Natural killer cell (primary cell): ENCODE data around the gene CHST4. TPM values are rescaled to one million over a fixed set of nuclear protein-coding genes. Genes with fewer than 3 reads are reported as not detected.

Experiments used
- ATAC-seq, 3 donors: fragments of 150-1000 bp in 2 of 3; fragments of 200-7000 bp in 1 of 3; cut with Tn5 transposase; 1 replicate in 1 of 3; 2 replicates in 2 of 3; pipeline ENCODE4 v1.10.0; 2021; ENCODE audit warnings: mild to moderate bottlenecking in 2 of 3, moderate library complexity in 2 of 3
- DNase-seq, 2 donors: peaks; one replicate each; pipeline versions ENCODE4 v3.0.0 to v3.0.0-alpha.2; 2013 to 2021; ENCODE audit warnings: mixed read lengths in 1 of 2
- H3K27ac ChIP-seq: one replicate; pipeline ENCODE4 v1.5.1; 2013; ENCODE audit warnings: mild to moderate bottlenecking, low read length
- H3K27me3 ChIP-seq: one replicate; pipeline ENCODE4 v1.6.1; 2013; ENCODE audit warnings: low read length; ENCODE audit not compliant: control insufficient read depth, insufficient read depth
- H3K36me3 ChIP-seq: one replicate; pipeline ENCODE4 v1.6.1; 2013; ENCODE audit warnings: low read length; ENCODE audit not compliant: control insufficient read depth, insufficient read depth
- H3K4me1 ChIP-seq: one replicate; pipeline ENCODE4 v1.6.1; 2013; ENCODE audit warnings: low read length; ENCODE audit not compliant: control insufficient read depth, insufficient read depth
- H3K4me3 ChIP-seq: one replicate; pipeline ENCODE4 v1.5.1; 2013; ENCODE audit warnings: low read length
- H3K9me3 ChIP-seq: one replicate; pipeline ENCODE4 v1.6.1; 2013; ENCODE audit warnings: low read length; ENCODE audit not compliant: control insufficient read depth, insufficient read depth
- H3K27ac Mint-ChIP-seq, 2 donors: one replicate each; pipeline ENCODE4 v1.8.0; 2022; ENCODE audit warnings: mild to moderate bottlenecking in 2 of 2, mixed read lengths in 2 of 2, moderate library complexity in 1 of 2
- H3K27me3 Mint-ChIP-seq, 2 donors: one replicate each; pipeline ENCODE4 v1.8.0; 2022; ENCODE audit warnings: low read depth in 2 of 2, mixed read lengths in 2 of 2
- H3K36me3 Mint-ChIP-seq: one replicate; pipeline ENCODE4 v1.8.0; 2022; ENCODE audit warnings: mixed read lengths
- H3K4me1 Mint-ChIP-seq, 2 donors: one replicate each; pipeline ENCODE4 v1.8.0; 2022; ENCODE audit warnings: mixed read lengths in 2 of 2
- H3K4me3 Mint-ChIP-seq: one replicate; pipeline ENCODE4 v1.8.0; 2022; ENCODE audit warnings: mild to moderate bottlenecking, moderate library complexity, mixed read lengths
- H3K9me3 Mint-ChIP-seq, 2 donors: one replicate each; pipeline ENCODE4 v1.8.0; 2022; ENCODE audit warnings: mixed read lengths in 2 of 2
- CTCF ChIP-seq: fragments of 200-600 bp; IDR thresholded peaks from one replicate; pipeline ENCODE4 v1.8.0; 2022; ENCODE audit warnings: antibody characterized with exemption
- WGBS: methylation state at CpG from one replicate; pipeline ENCODE4 v1.1.7; 2013; ENCODE audit warnings: missing lambda C conversion rate; ENCODE audit not compliant: insufficient coverage; 5-methylcytosine and 5-hydroxymethylcytosine counted together
- intact Hi-C: fragments of 100-400 bp; cut with micrococcal nuclease; formaldehyde crosslinking; loops from one replicate; pipeline ENCODE4 v1.14.2; 2022
- total RNA-seq, 4 donors: library from RNA; stranded (reverse); fragments of 120-200 nt in 1 of 4; gene quantifications; one replicate each; pipeline versions ENCODE4 v1.2.3 to v1.2.4, GENCODE V29; 2013 to 2022

CHST4 gene
- total RNA-seq, 3 donors from 2014 or later (not counting 1 experiment from before 2014, with no cell fraction given): not detected

DNA sequence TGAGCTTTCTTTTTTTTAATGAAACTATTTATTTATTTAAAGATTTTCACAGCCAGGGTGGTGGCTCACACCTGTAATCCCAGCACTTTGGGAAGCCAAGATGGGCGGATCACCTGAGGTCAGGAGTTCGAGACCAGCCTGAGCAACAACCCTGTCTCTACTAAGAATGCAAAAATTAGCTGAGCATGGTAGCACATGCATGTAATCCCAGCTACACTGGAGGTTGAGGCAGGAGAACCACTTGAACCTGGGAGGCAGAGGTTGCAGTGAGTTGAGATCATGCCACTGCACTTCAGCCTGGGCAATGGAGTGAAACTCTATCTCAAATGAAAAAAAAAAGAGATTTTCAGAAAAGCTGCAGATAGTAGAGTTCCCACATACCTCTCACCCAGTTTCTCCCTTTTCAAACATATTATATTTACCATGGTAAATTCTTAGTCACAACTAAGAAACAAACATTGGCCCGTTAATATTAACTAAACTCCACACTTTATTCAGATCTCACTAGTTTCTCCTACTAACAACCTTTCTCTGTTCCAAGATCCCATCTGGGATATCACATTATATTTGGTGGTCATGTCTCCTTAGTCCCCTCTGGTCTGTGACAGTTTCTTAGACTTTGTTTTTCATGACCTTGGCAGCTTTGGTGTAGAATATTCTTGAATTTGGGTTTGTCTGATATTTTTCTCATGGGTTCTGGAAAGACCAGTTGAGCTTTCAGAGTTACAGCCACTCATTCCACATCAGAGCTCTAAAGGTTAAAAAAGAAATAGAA is 58.5 kb downstream of the CHST4 start:
- Mint-ChIP-seq H3K4me1 (no peaks in the 10 kb centered on the region), H3K27ac (no peak overlapping the region), H3K9me3 (no peaks in the 10 kb centered on the region), H3K4me3 (no peak overlapping the region), H3K36me3 (no peaks in the 10 kb centered on the region), H3K27me3 (peaks cover 29 to 34% of the 10 kb centered on the region in 2 donors)
- no peak for ATAC-seq
- Histone ChIP-seq H3K27me3 (no peaks in the 10 kb centered on the region), H3K4me3 (no peak overlapping the region), H3K9me3 (no peaks in the 10 kb centered on the region), H3K36me3 (no peaks in the 10 kb centered on the region), H3K4me1 (no peaks in the 10 kb centered on the region), H3K27ac (no peak overlapping the region)
- no peak for DNase-seq
- intact Hi-C loops: no loop called here
- 93% methylated on average over 3 of the region's 3 CpGs for WGBS
- no peak for TF ChIP-seq CTCF

- H3K36me3 Mint-ChIP-seq: no peaks in the 10 kb centered on the region
- no peak overlapping the region for H3K27ac Mint-ChIP-seq
- Histone ChIP-seq H3K4me1 (no peaks in the 10 kb centered on the region), H3K9me3 (no peaks in the 10 kb centered on the region), H3K27ac (no peak overlapping the region), H3K36me3 (no peaks in the 10 kb centered on the region), H3K27me3 (no peaks in the 10 kb centered on the region), H3K4me3 (no peak overlapping the region)
- intact Hi-C loops: no loop called here
- 64% methylated on average over 3 of the region's 4 CpGs for WGBS
- no peaks in the 10 kb centered on the region for H3K9me3 Mint-ChIP-seq
- DNase-seq (no peak), ATAC-seq (no peak)
- H3K4me1 Mint-ChIP-seq: no peaks in the 10 kb centered on the region
- H3K4me3 Mint-ChIP-seq: no peak overlapping the region
- peaks cover 26 to 31% of the 10 kb centered on the region in 2 donors for H3K27me3 Mint-ChIP-seq
- TF ChIP-seq CTCF: no peak
These were observed 59.1 kb downstream of the CHST4 start for GRCh38 chr16:71585318-71585703.

Other genes with a start within 250 kb of the CHST4 start
- gene CMTR2, start 237.0 kb upstream of the CHST4 start, total RNA-seq: 10 to 100 TPM; 18.1 to 37.2 (median 23.1) TPM
- gene CALB2, start 167.7 kb upstream of the CHST4 start, total RNA-seq: not detected
- gene TLE7, start 84.4 kb upstream of the CHST4 start, total RNA-seq: not detected
- 1 to 10 TPM; 7.2 to 8.9 (median 7.8) TPM for gene ZNF23, start 64.2 kb upstream of the CHST4 start, total RNA-seq
- gene ZNF19, start 37.1 kb upstream of the CHST4 start, total RNA-seq: 1 to 10 TPM; 3.4 to 6.1 (median 3.6) TPM
- not detected for gene TAT, start 50.7 kb downstream of the CHST4 start, total RNA-seq
- gene MARVELD3, start 99.8 kb downstream of the CHST4 start, total RNA-seq: not detected
- 1 to 10 TPM; 6.4 to 9.8 (median 9.2) TPM for gene PHLPP2, start 198.3 kb downstream of the CHST4 start, total RNA-seq